Kidney (tissue), 14 donors: ENCODE measurements around the gene GTF2H4. TPM values are rescaled to one million over a fixed set of nuclear protein-coding genes. Genes with fewer than 3 reads are reported as not detected.

Source experiments
- DNase-seq, 5 donors: peaks; one replicate each; pipeline ENCODE4 v3.0.0-alpha.2; 2013 to 2020
- FAIRE-seq: peaks from 2 replicates; lab custom pipeline; 2012; peaks lifted over from hg19 to GRCh38; lab: Jason Lieb, UNC
- H3K27ac ChIP-seq, 2 donors: one replicate each; pipeline ENCODE4 v1.7.0; 2013; ENCODE audit warnings: low read depth in 2 of 2, low read length in 2 of 2, inconsistent platforms in 1 of 2
- H3K27me3 ChIP-seq: one replicate; pipeline ENCODE4 v1.7.1; 2013; ENCODE audit warnings: low read length, inconsistent platforms; ENCODE audit not compliant: control insufficient read depth, insufficient read depth
- H3K36me3 ChIP-seq, 3 donors: one replicate each; pipeline versions ENCODE4 v1.7.0 to v1.7.1; 2013; ENCODE audit warnings: low read length in 3 of 3, control low read depth in 1 of 3, inconsistent platforms in 1 of 3; ENCODE audit not compliant: insufficient read depth in 3 of 3, control insufficient read depth in 2 of 3
- H3K4me1 ChIP-seq, 3 donors: one replicate each; pipeline versions ENCODE4 v1.7.0 to v1.7.1; 2013; ENCODE audit warnings: low read length in 3 of 3, inconsistent platforms in 1 of 3, low read depth in 1 of 3; ENCODE audit not compliant: control insufficient read depth in 2 of 3, insufficient read depth in 2 of 3
- H3K4me3 ChIP-seq, 3 donors: one replicate each; pipeline versions ENCODE4 v1.7.0 to v1.8.1; 2013; ENCODE audit warnings: low read length in 3 of 3, control low read depth in 1 of 3, inconsistent platforms in 1 of 3
- H3K9ac ChIP-seq, 3 donors: one replicate each; pipeline versions ENCODE4 v1.7.0 to v1.7.1; 2013; ENCODE audit warnings: low read length in 3 of 3, control low read depth in 1 of 3, inconsistent platforms in 1 of 3
- H3K9me3 ChIP-seq, 3 donors: one replicate each; pipeline versions ENCODE4 v1.7.0 to v1.7.1; 2013; ENCODE audit warnings: low read length in 3 of 3, control low read depth in 1 of 3, inconsistent platforms in 1 of 3; ENCODE audit not compliant: control insufficient read depth in 2 of 3, insufficient read depth in 1 of 3
- CTCF ChIP-seq: IDR thresholded peaks from 3 replicates; pipeline ENCODE4 v1.5.1; 2012; ENCODE audit warnings: mild to moderate bottlenecking, moderate library complexity, borderline replicate concordance; ENCODE audit not compliant: insufficient read depth; ENCODE audit errors: extremely low read depth
- intact Hi-C: fragments of 100-400 bp; cut with DNase I; formaldehyde crosslinking; loops from one replicate; pipeline ENCODE4 v1.11.1; 2022
- polyA plus RNA-seq: library from polyadenylated mRNA; stranded (reverse); fragments of 350-450 nt; fragmentation: Illumina TruSeq; extraction: RNeasy Lipid Tissue Mini Kit (QIAGEN cat#74804); gene quantifications from one replicate; pipeline ENCODE4 v1.2.3, GENCODE V29; 2014; ENCODE audit warnings: low read depth, low replicate concordance; ENCODE audit not compliant: insufficient read depth
- total RNA-seq: library from RNA; stranded (reverse); fragmentation: NEBNext Ultra II Directional; extraction: Animal tissue kit (Norgen Biotek cat#: 25700); gene quantifications from one replicate; pipeline ENCODE4 v1.2.1, GENCODE V29; 2021
- donor health status: control.
- donor health status: control.
- donor health status: control.
- donor health status: control.
- donor health status: control.
- donor health status: DM: yes; HTN: yes; CAD: no.
- donor health status: Normal renal cell carcinoma (clear cell type).

Gene GTF2H4
- total and polyA plus RNA-seq, 2 donors from 2014 or later = 20.9 to 39.3 TPM

GRCh38 chr6:30945281-30945680 lies 37.3 kb downstream of the GTF2H4 start:
- H3K27me3 ChIP-seq = no peaks in the 10 kb centered on the region
- no peaks in the 10 kb centered on the region for H3K4me1 ChIP-seq
- no peak overlapping the region for H3K4me3 ChIP-seq
- no peaks in the 10 kb centered on the region for H3K36me3 ChIP-seq
- no peaks in the 10 kb centered on the region for H3K9me3 ChIP-seq
- no peak overlapping the region for H3K27ac ChIP-seq
- no peak for FAIRE-seq
- no peak for TF ChIP-seq CTCF
- no peak overlapping the region for H3K9ac ChIP-seq
- intact Hi-C loops = no loop called here
- DNase-seq = no peak

GRCh38 chr6:30947231-30947630 lies 39.2 kb downstream of the GTF2H4 start:
- no peak for FAIRE-seq
- Histone ChIP-seq H3K27me3 (no peaks in the 10 kb centered on the region), H3K4me1 (no peaks in the 10 kb centered on the region), H3K4me3 (no peak overlapping the region), H3K9me3 (no peaks in the 10 kb centered on the region), H3K36me3 (no peaks in the 10 kb centered on the region), H3K9ac (no peak overlapping the region), H3K27ac (no peak overlapping the region)
- TF ChIP-seq CTCF = no peak
- intact Hi-C loops = no loop called here
- DNase-seq = no peak

- Histone ChIP-seq H3K4me3 (no peak overlapping the region), H3K4me1 (no peaks in the 10 kb centered on the region), H3K27me3 (no peaks in the 10 kb centered on the region), H3K9ac (no peak overlapping the region), H3K36me3 (no peaks in the 10 kb centered on the region), H3K27ac (no peak overlapping the region), H3K9me3 (no peaks in the 10 kb centered on the region)
- TF ChIP-seq CTCF = no peak
- intact Hi-C loops = no loop called here
- FAIRE-seq = no peak
- DNase-seq = no peak
Observed at GRCh38 chr6:30948811-30949210, 40.8 kb downstream of the GTF2H4 start.

- no peak for DNase-seq
- H3K4me3 ChIP-seq = no peak overlapping the region
- intact Hi-C loops = no loop called here
- H3K9me3 ChIP-seq = no peaks in the 10 kb centered on the region
- no peak overlapping the region for H3K9ac ChIP-seq
- H3K36me3 ChIP-seq = no peaks in the 10 kb centered on the region
- no peaks in the 10 kb centered on the region for H3K4me1 ChIP-seq
- H3K27me3 ChIP-seq = no peaks in the 10 kb centered on the region
- no peak overlapping the region for H3K27ac ChIP-seq
- no peak for FAIRE-seq
- TF ChIP-seq CTCF = no peak
Observed at GRCh38 chr6:30951907-30952469, 44.0 kb downstream of the GTF2H4 start.
